A673 (cell line): Measurements from ENCODE around the gene TMEM42. TPM values are rescaled to one million over a fixed set of nuclear protein-coding genes. Genes with fewer than 3 reads are reported as not detected.

Experiments
- BruUV-seq: library from RNA; stranded (reverse); fragments of 400-500 nt; replicated peaks from 2 replicates; lab custom pipeline; 2021; lab: Mats Ljungman, UMichigan
- CTCF ChIA-PET: fragments of 300-600 bp; sonication (Branson Sonifier 250); formaldehyde crosslinking; loops from one replicate; lab custom pipeline; 2022; ENCODE audit warnings: antibody characterized with exemption; lab: Charles Lee
- POLR2A ChIA-PET: fragments of 300-600 bp; sonication (Branson Sonifier 250); formaldehyde crosslinking; loops from one replicate; lab custom pipeline; 2022; ENCODE audit warnings: antibody characterized with exemption; ENCODE audit not compliant: low non-redundant PET; lab: Charles Lee
- DNase-seq: peaks from one replicate; pipeline ENCODE4 v3.0.0-alpha.2; 2015; ENCODE audit warnings: low spot score
- H3K27ac ChIP-seq: fragments of 200-600 bp; sonication (generic); 2 replicates; pipeline ENCODE4 v1.5.1; 2016; ENCODE audit warnings: mixed run types, low read depth, mild to moderate bottlenecking, mixed read lengths, antibody characterized with exemption, low read length; ENCODE audit not compliant: poor library complexity, severe bottlenecking
- H3K27me3 ChIP-seq: fragments of 200-600 bp; sonication (generic); replicated peaks from 2 replicates; pipeline ENCODE4 v1.6.1; 2017; ENCODE audit warnings: mixed run types, low read depth, mild to moderate bottlenecking, mixed read lengths, antibody characterized with exemption, low read length; ENCODE audit not compliant: insufficient read depth, poor library complexity
- H3K36me3 ChIP-seq: fragments of 200-600 bp; sonication (generic); 2 replicates; pipeline ENCODE4 v1.6.1; 2016; ENCODE audit warnings: mixed run types, mild to moderate bottlenecking, mixed read lengths, antibody characterized with exemption, low read length; ENCODE audit not compliant: insufficient read depth, poor library complexity, severe bottlenecking
- H3K4me1 ChIP-seq: fragments of 200-600 bp; sonication (generic); 2 replicates; pipeline ENCODE4 v1.6.1; 2017; ENCODE audit warnings: mixed run types, mild to moderate bottlenecking, mixed read lengths, antibody characterized with exemption, low read length; ENCODE audit not compliant: insufficient read depth, poor library complexity, severe bottlenecking
- H3K4me3 ChIP-seq: fragments of 200-600 bp; sonication (generic); 2 replicates; pipeline ENCODE4 v1.5.1; 2016; ENCODE audit warnings: low read depth, mixed run types, mild to moderate bottlenecking, mixed read lengths, low read length; ENCODE audit not compliant: poor library complexity, severe bottlenecking
- H3K9me3 ChIP-seq: fragments of 200-600 bp; sonication (generic); 2 replicates; pipeline ENCODE4 v1.6.1; 2016; ENCODE audit warnings: mixed run types, low read depth, mild to moderate bottlenecking, mixed read lengths, antibody characterized with exemption, low read length; ENCODE audit not compliant: poor library complexity, severe bottlenecking
- CTCF ChIP-seq: fragments of 300-800, 200-600 bp; sonication (generic); conservative IDR thresholded peaks from 2 replicates; pipeline ENCODE4 v1.5.1; 2017; ENCODE audit warnings: low read depth, mild to moderate bottlenecking, antibody characterized with exemption, low read length, moderate library complexity, mixed read lengths
- EZH2 ChIP-seq: fragments of 200-600 bp; sonication (generic); IDR thresholded peaks from 2 replicates; pipeline ENCODE4 v1.6.1; 2017; ENCODE audit warnings: borderline replicate concordance, low read depth, mild to moderate bottlenecking, mixed read lengths, antibody characterized with exemption, low read length; ENCODE audit not compliant: poor library complexity, severe bottlenecking
- intact Hi-C: fragments of 100-400 bp; cut with micrococcal nuclease; formaldehyde crosslinking; loops from one replicate; pipeline ENCODE4 v1.10.0; 2022; ENCODE audit not compliant: unreplicated experiment
- total RNA-seq: library from RNA; stranded (reverse); gene quantifications from 2 replicates; pipeline ENCODE4 v1.2.3, GENCODE V29; 2021

The TMEM42 gene
- total RNA-seq, 1 experiment from 2014 or later = 6.5 TPM

GRCh38 chr3:44903751-44904150 is 42.0 kb downstream of the TMEM42 start:
- H3K36me3 ChIP-seq = no peaks in the 10 kb centered on the region
- CTCF ChIA-PET = no interaction called here
- no peak overlapping the region for H3K27ac ChIP-seq
- intact Hi-C loops = no loop called here
- no peaks in the 10 kb centered on the region for H3K9me3 ChIP-seq
- no peak for TF ChIP-seq EZH2
- TF ChIP-seq CTCF = no peak
- POLR2A ChIA-PET = no interaction called here
- no peaks in the 10 kb centered on the region for H3K27me3 ChIP-seq
- no peak overlapping the region for H3K4me3 ChIP-seq
- no TSS peak for BruUV-seq
- no peak for DNase-seq
- no peaks in the 10 kb centered on the region for H3K4me1 ChIP-seq

DNA sequence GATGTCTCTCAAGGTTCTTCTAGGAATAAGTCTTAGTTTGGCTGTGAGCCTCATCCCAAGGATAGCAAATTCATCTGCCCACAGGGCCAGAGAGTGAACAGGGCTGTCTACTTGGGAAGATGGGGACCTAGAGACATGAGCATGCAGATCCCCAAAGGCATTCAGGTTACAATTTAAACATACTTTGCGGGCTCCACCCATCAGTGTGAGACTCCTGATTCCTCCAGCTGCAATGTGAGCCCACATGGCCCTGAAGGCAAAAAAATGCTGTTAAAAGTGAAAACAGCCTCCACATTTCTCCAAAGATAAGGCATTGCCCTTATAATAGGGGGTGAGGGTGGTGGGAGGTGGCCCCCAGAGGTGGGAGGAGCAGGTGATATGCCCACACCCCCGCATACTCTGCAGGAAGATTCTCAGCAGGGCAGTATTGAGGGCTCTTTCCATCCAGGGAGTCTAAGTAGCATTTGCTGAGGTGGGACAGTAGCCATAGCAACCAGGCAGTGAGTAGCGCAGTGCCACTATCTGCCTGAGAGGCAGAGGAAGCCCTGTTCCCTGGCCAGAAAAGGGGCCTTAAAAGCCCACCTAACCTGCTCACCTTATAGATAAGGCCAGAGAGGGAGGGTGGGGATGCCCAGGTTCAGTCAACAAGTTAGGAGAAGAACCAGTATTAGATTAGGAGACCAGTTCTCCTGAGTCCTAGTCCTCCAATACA is 43.9 kb downstream of the TMEM42 start:
- H3K9me3 ChIP-seq = no peaks in the 10 kb centered on the region
- H3K36me3 ChIP-seq = no peaks in the 10 kb centered on the region
- H3K4me1 ChIP-seq = no peaks in the 10 kb centered on the region
- no TSS peak for BruUV-seq
- intact Hi-C loops = no loop called here
- ChIA-PET POLR2A (no interaction called here), CTCF (no interaction called here)
- H3K27ac ChIP-seq = no peak overlapping the region
- H3K27me3 ChIP-seq = no peaks in the 10 kb centered on the region
- H3K4me3 ChIP-seq = no peak overlapping the region
- no peak for DNase-seq
- TF ChIP-seq CTCF = no peak
- no peak for TF ChIP-seq EZH2

DNA sequence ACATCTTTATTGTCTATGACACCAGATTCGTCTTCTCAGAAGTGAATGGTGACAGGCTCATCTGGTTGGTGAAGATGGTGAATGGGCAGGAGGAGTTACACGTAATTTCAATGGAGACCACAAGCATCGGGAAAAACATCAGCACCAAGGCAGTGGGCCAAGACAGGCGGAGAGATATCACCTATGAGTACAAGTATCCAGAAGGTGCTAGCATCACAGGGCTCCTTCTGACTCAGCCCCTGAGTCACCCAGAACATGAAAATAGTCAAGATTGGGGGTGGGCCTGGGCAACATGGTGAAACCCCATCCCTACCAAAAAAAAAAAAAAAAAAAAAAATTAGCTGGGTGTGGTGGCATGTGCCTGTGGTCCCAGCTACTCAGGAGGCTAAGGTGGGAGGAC is 45.3 kb downstream of the TMEM42 start:
- H3K27ac ChIP-seq = no peak overlapping the region
- H3K4me3 ChIP-seq = no peak overlapping the region
- TF ChIP-seq CTCF = no peak
- TF ChIP-seq EZH2 = no peak
- H3K4me1 ChIP-seq = no peaks in the 10 kb centered on the region
- intact Hi-C loops = no loop called here
- no peaks in the 10 kb centered on the region for H3K36me3 ChIP-seq
- H3K9me3 ChIP-seq = no peaks in the 10 kb centered on the region
- CTCF ChIA-PET = no interaction called here
- BruUV-seq = no TSS peak
- POLR2A ChIA-PET = no interaction called here
- no peaks in the 10 kb centered on the region for H3K27me3 ChIP-seq
- DNase-seq = no peak
